Measurements from ENCODE around the gene RAC3.

RAC3 gene

DNA sequence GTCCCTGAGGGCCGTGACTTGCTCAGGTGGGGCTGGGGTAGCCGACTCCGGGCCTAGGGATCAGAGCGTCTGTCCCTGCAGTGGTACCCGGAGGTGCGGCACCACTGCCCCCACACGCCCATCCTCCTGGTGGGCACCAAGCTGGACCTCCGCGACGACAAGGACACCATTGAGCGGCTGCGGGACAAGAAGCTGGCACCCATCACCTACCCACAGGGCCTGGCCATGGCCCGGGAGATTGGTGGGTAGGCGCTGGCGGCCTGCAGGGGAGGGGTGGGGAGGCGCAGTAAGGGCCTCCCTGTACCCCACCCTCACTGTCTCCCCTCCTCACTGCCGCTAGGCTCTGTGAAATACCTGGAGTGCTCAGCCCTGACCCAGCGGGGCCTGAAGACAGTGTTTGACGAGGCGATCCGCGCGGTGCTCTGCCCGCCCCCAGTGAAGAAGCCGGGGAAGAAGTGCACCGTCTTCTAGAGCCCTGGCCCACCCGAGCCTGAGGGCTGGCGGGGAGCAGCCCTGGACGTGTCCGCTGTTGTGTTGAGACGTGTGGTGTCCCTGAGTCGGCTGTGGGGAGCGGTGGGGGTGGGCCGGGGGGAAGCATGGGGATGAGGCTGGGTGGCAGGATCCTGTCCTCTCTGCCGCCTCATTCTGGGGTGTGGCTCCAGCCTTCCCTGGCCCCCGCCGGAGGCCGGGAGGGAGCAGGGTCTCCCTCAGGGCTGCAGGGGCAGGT, 2.0 kb downstream of the RAC3 start:
- H3K4me3 ChIP-seq (ENCODE audit: low read length): no peak overlapping the region
- TF ChIP-seq, protein P1, sequence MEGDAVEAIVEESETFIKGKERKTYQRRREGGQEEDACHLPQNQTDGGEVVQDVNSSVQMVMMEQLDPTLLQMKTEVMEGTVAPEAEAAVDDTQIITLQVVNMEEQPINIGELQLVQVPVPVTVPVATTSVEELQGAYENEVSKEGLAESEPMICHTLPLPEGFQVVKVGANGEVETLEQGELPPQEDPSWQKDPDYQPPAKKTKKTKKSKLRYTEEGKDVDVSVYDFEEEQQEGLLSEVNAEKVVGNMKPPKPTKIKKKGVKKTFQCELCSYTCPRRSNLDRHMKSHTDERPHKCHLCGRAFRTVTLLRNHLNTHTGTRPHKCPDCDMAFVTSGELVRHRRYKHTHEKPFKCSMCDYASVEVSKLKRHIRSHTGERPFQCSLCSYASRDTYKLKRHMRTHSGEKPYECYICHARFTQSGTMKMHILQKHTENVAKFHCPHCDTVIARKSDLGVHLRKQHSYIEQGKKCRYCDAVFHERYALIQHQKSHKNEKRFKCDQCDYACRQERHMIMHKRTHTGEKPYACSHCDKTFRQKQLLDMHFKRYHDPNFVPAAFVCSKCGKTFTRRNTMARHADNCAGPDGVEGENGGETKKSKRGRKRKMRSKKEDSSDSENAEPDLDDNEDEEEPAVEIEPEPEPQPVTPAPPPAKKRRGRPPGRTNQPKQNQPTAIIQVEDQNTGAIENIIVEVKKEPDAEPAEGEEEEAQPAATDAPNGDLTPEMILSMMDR (conservative IDR thresholded peaks at IDR 0.05; ENCODE audit: low read depth, low read length): no peak
- no peak for DNase-seq (ENCODE audit: low read depth)

DNA sequence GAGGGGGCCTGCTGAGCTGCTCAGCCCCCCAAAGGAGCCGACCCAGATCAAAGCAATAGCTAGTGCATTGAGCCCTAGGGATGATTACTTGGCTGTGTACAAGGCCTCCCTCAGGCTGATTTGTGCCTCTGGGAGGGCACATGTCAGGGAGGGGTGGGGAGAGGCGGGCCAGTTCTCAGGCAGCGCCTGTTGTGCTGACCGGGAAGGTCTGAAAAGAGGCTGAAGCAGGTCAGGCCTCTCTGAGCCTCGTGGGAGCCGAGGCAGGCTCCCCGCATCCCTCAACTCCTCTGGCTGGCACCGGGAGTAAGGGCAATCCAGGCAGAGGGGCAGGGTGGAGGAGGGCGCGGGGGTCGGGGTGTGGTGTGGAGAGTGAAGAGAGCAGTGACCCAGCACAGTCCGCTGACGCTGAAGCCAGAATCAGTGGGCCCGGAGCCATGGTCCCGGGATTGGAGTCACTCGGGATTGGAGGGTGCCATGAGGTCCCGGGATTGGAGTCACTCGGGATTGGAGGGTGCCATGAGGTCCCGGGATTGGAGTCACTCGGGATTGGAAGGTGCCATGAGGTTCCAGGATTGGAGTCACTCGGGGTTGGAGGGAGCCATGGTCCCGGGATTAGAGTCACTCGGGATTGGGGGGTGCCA, 3.0 kb downstream of the RAC3 start:
- TF ChIP-seq, protein P1 (conservative IDR thresholded peaks at IDR 0.05; ENCODE audit: low read depth, low read length): no peak

DNA sequence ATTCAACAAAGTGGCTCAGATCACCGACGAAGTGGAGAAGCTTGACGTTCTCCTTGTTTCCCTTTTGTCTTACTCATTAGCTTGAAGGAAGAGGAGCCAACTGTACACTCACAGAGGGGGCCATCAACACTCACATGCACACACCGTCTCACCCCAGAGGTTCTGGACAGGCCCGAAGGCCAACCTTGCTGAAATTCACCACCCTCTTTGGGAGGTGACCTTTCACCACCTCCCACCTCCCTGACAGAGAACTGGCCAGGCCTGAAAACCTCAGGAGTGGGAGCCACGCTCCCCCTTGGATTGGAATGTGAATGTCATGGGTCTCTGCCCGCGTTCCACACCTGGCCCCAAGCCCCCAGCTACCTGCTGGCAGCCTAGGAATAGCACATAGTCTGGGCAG, 4.0 kb downstream of the RAC3 start:
- H3K4me3 ChIP-seq (ENCODE audit: low read length): no peak overlapping the region
- DNase-seq (ENCODE audit: low read depth): no peak
- TF ChIP-seq, protein P1 (conservative IDR thresholded peaks at IDR 0.05; ENCODE audit: low read depth, low read length): no peak

More for the DNA sequence above, 3.0 kb downstream of the RAC3 start:
- no peak for DNase-seq (ENCODE audit: low read depth)
- H3K4me3 ChIP-seq (ENCODE audit: low read length): no peak overlapping the region

DNA sequence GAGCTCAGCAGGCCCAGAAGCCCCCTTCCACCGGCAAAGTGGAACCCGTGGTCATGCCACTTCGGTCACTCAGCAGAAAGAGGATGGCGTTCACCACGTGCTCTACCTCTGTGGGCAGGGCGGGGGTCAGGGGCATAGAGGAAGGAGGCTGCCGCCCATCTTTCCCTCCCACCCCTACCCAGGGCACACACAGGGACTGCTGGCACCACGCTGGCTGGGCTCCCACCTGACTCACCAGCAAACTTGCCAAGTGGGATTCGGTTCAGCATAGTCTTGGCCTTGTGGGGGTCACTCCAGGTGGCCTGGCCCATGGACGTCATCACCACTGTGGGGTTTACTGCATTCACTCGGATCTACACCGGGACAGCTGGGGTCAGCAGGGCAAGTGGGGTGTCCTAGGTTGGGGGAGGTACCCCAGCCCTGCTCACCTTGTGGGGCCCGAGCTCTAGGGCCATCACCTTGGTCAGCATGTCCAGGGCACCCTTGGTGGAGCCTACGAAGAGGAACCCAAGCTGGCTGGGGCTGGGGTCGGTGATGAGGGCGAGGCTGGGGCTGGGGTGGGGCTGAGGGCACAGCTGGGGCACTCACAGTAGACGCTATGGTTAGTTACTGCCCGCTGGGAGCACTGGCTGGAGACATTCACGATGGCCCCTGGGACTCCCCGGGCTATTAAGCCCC, 4.6 kb downstream of the RAC3 start:
- TF ChIP-seq, protein P1 (conservative IDR thresholded peaks at IDR 0.05; ENCODE audit: low read depth, low read length): no peak
- no peak overlapping the region for H3K4me3 ChIP-seq (ENCODE audit: low read length)

DNA sequence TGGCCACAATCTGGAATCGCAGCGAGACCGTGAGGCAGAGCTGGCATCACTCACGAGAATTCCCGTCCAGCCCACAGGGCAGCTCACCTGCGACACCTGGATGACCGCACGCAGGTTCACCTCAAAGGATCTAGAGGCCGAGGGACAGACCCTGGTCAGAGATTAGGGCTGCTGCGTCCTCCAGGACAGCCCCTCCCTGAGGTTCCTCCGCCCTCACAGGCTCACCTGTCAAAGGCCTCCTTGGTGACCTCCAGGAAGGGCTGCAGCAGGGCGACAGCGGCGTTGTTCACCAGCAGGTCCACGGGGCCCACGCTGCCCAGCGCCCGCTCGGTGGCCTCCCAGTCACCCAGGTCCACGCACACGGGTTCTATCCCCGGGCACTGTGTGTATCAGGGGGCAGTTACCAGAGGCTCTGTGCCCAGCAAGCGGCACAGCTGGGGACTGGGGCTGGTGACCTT, 5.2 kb downstream of the RAC3 start:
- DNase-seq (ENCODE audit: low read depth): no peak
- peak overlapping the region; percentile 64 for H3K4me3 ChIP-seq (ENCODE audit: low read length)
- TF ChIP-seq, protein P1 (conservative IDR thresholded peaks at IDR 0.05; ENCODE audit: low read depth, low read length): no peak

More for the DNA sequence above, 4.6 kb downstream of the RAC3 start:
- no peak for DNase-seq (ENCODE audit: low read depth)

DNA sequence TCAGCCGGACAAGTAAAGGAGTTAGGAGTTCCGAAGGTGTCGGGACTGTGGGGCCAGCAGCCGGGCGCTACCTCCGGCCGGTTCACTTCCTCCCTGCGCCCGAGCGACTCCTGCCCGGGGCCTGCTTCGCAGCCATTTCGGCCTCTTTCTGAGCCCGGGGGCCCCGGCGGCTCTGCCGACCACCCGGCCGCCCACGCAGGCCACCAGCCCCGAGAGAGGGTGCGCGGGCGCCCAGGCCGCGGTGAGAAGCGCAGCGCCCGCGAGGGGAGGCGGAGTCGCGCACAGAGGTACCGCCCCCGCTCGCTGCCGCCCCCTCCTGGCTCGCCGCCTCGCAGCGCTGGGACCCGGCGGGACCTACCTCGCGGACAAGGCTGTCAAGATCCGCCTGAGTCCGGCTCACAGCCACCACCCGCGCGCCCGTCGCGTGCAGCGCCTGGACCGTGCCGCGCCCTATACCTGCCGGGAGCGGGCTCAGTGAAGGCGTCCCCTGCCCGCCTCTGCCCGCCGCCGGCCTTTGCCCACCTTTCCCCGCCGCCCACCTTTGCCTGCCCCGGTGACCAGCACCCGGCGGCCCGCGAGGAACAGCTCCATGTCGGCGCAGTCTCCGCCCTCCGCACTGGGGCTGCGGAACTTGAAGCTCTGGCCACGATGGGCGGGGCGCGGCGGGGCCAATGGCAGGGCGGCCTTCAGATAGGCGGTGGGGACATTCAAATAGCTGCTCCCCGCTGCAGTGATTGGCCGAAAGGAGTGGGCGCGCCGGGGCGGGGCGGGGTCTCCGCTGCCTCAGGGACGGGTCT, 5.8 kb downstream of the RAC3 start, which contains the start of gene DCXR:
Gene DCXR (minus strand): TSS at position 606 of the 797 bp plus-strand sequence. CDS start 15 bp downstream, at position 591.
- peak; percentile 80 for DNase-seq (ENCODE audit: low read depth)
- TF ChIP-seq, protein P1 (conservative IDR thresholded peaks at IDR 0.05; ENCODE audit: low read depth, low read length): peak; percentile 62
- H3K4me3 ChIP-seq (ENCODE audit: low read length): peak within 1 kb of the TSS; percentile 64

All from retinal pigment epithelial cell (primary cell).